Measurements from ENCODE around the gene PLPP6.

Gene PLPP6

DNA sequence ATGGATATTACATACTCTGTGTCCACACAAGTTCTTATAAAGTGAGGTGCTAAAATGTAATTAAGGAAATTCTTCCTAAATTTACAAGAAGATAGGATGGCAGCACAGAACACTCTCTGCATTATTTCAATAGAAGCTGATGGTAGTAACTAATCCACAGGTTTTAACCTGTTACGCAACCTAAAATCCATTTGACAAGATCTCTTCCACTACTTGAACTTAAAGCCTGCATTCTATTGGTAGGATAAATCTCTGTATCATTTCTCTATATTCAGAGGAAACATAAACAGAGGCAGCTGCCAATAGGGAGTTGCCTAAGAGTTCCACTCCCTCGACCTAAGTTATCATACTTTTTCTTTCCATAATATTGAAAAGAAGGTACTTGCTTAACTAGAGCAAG is 38.8 kb downstream of the PLPP6 start:
- DNase-seq = no peak

DNA sequence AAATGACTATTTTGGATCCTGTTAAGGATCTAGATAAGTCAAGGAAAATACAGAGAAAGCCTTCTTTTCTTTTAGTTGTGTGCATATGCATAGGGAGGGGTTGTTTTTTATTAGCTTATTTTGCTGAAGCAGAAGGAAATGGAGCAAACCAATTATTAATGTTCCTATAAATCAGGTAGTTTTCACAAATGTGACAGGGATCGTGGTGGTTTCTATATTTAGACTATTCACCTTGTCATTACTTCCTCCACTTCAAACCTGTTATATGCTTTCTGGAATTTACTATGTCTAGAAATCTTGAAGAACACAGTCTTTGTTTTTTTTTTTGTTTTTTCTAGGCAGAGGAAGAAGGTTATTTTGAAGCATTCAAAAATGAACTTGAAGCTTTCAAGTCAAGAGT is 39.4 kb downstream of the PLPP6 start:
- no peak for DNase-seq

DNA sequence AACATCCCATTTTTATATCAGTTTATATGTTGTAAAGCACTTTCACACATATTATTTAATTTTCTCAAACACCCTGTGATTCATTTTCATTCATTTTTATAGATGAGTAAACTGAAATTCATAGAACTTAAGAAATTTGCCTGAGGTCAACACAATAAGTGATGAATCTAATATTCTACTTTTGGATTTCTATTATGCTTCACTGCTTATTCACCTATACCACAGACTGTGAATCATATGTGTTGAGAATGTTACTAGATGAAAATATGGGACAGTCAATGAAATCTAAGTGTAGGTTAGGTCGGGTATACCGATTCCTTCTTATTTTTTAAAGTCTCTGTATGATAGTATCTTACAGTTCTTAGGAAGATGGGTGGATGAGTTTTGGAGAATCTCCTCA is 42.0 kb downstream of the PLPP6 start:
- DNase-seq = peak; percentile 4

DNA sequence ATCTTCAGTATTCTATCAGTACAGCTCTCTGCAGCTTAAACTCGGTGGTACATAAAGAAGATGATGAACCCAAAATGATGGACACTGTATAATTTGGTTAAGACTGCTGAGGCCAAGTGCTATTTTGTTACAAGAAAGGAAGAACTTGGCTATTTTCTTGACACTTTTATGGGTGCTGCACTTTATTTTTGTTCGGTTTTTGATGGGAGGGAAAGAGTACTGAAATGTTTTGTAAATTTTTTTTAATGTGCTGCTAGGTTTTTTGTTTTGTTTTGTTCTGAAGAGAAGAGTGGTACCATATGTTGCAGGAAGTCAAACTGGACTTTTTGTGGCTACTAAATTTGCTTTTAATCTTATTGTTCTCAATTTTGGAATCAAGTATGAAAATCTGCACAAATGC is 43.9 kb downstream of the PLPP6 start:
- no peak for DNase-seq

DNA sequence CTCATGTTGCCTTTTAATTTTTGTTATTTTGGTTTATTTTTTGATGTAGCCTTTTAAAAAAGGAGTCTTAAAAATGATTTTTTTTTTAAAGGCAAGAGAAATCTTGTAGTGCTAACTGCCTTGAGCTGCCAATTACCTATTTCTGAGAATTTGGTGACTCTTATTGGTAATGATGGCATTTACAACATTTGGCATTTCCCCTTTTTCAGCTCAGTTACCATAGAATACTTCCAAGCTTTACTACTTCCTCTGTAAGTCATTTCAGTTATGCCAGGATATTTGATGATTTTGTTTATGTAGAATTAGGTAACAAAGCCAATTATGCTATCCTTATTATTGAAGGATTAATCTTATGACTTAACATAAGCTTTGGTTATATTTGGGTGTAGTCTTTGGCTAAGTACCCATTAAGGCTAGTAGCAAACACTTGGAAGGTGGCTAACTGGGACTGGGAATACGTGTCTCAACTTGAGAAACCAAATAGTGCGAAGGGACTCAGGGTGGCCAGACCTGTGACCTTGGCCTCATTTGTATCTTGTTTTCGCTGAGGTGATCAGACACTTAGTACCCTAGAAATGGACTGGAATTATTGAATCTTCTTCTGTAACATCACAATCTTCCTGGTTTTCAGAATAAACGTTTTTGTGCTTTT is 45.0 kb downstream of the PLPP6 start:
- DNase-seq = no peak

DNA sequence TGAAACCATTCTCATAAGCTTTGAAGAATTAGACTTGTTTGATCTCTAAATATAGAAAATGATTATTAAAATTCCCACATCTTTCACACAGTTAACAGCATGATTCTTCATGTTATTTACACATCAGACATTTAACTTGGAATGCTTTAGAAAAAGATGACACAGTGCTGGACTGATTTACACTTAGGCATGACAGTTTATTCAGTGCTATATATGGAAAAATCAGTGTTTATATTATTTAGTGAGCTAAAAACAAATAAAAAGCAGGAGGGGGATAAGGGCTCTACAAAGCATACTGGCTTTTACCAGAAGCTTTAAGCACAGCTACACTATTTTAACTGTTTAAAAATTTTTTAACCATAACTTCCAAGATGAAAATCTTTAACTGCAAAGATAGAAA is 47.3 kb downstream of the PLPP6 start:
- no peak for DNase-seq

DNA sequence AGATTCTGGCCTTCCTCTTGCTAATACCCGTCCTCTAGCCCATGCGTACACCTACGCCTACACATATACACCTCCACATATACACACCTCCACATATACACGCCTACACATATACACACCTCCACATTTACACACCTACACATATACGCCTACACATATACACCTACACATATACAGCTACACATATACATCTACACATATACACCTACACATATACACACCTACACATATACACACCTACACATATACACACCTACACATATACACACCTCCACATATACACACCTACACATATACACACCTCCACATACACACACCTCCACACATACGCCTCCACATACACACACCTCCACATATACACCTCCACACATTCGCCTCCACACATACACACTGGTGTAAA is 51.8 kb downstream of the PLPP6 start:
- no peak for DNase-seq

DNA sequence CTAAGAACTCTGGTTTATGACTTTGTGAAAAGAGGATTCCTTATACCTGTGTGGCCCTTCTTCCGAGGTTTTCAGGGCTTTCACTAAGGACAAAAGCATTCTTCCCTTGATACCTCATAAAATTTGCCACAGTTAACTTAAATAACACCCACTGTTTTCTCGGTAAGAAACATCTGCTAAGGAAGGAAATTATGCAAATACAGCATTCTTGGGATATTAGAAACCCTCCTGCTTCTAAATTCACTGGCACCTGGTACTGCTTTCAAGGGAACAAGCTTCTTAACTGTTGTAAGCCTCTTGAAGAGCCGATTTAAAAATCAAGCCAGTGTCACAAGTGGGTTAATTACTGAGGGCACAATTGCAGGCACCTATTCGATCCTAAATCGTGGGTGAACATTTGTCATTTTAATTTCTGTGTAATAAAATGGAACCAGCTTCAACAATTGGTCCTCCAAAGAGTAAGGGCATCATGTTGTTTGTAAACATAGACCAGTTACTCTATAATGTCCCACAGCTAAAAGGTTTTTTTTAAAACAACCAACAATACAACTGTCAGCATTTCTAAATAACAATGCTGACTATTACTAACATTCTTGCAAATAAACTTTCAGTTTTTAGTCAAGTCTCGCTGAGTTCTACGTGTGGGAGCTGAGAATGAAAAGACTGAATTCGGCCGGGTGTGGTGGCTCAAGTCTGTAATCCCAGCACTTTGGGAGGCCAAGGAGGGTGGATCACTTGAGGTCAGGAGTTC is 52.3 kb downstream of the PLPP6 start:
- peak; percentile 1 for DNase-seq

Measured in fibroblast of upper back skin (primary cell).